Activated CD4-positive, alpha-beta T cell treated with anti-CD3 and anti-CD28 coated beads for 24 hours (primary cell): Measurements from ENCODE around the gene MCM3AP.
"Not testable (repeated sequence)": the region's sequence is repeated elsewhere in the genome, so short reads cannot be mapped to it uniquely, and the experiment has no call there.

Experiments
- DNase-seq, 2 donors: peaks; one replicate each; pipeline ENCODE4 v3.0.0-alpha.2; 2020; ENCODE audit warnings: low read depth in 2 of 2

Gene MCM3AP

GRCh38 chr21:46243960-46244361 is 41.5 kb downstream of the MCM3AP start:
- no peak for DNase-seq

GRCh38 chr21:46243325-46243724 is 42.1 kb downstream of the MCM3AP start:
- no peak for DNase-seq

GRCh38 chr21:46241577-46241976 is 43.8 kb downstream of the MCM3AP start:
- not testable (repeated sequence) for DNase-seq

- DNase-seq = no peak
Measured at GRCh38 chr21:46239817-46240325, 45.5 kb downstream of the MCM3AP start.

GRCh38 chr21:46237474-46237873 is 47.9 kb downstream of the MCM3AP start:
- no peak for DNase-seq

- no peak for DNase-seq
Measured at GRCh38 chr21:46234436-46234950, 50.9 kb downstream of the MCM3AP start.

- no peak for DNase-seq
Measured at GRCh38 chr21:46229923-46230260, 55.5 kb downstream of the MCM3AP start.

- DNase-seq = no peak
Measured at GRCh38 chr21:46229133-46229922, 56.1 kb downstream of the MCM3AP start.

- DNase-seq = peak; percentile 94
Measured at GRCh38 chr21:46228345-46229051, 56.9 kb downstream of the MCM3AP start, which contains the start of gene LSS. Gene LSS (minus strand): TSS chr21:46228774. CDS start chr21:46228745, 29 bp downstream.

GRCh38 chr21:46227811-46228344 is 57.5 kb downstream of the MCM3AP start:
- no peak for DNase-seq

GRCh38 chr21:46226920-46227599 is 58.4 kb downstream of the MCM3AP start:
- DNase-seq = no peak

- DNase-seq = no peak
Measured at GRCh38 chr21:46226146-46226545, 59.3 kb downstream of the MCM3AP start.

- not testable (repeated sequence) for DNase-seq
Measured at GRCh38 chr21:46223661-46224060, 61.8 kb downstream of the MCM3AP start.

- no peak for DNase-seq
Measured at GRCh38 chr21:46223217-46223616, 62.2 kb downstream of the MCM3AP start.

- DNase-seq = no peak
Measured at GRCh38 chr21:46222436-46223116, 62.8 kb downstream of the MCM3AP start.

- no peak for DNase-seq
Measured at GRCh38 chr21:46221664-46222435, 63.6 kb downstream of the MCM3AP start.

GRCh38 chr21:46220847-46221246 is 64.6 kb downstream of the MCM3AP start:
- no peak for DNase-seq

GRCh38 chr21:46220275-46220810 is 65.1 kb downstream of the MCM3AP start:
- no peak for DNase-seq

GRCh38 chr21:46219591-46220239 is 65.7 kb downstream of the MCM3AP start:
- DNase-seq = no peak
